GM18505 (cell line): ENCODE results near the gene DNAJC5.
"Not testable (repeated sequence)": the region's sequence is repeated elsewhere in the genome, so short reads cannot be mapped to it uniquely, and the experiment has no call there.

ENCODE experiments used
- ATAC-seq: cut with Tn5 transposase; IDR thresholded peaks from one replicate; pipeline ENCODE4 v1.9.1; 2021; ENCODE audit not compliant: unreplicated experiment
- POLR2A ChIP-seq: IDR thresholded peaks from 4 replicates; pipeline ENCODE4 v1.6.1; 2011; ENCODE audit warnings: borderline replicate concordance; ENCODE audit not compliant: insufficient read depth, insufficient read length; ENCODE audit errors: extremely low read depth

Gene DNAJC5

GRCh38 chr20:63857764-63858392 lies 37.0 kb upstream of the DNAJC5 start:
- no peak for ATAC-seq
- no peak for TF ChIP-seq POLR2A

GRCh38 chr20:63858393-63859165 lies 36.3 kb upstream of the DNAJC5 start:
- no peak for TF ChIP-seq POLR2A
- no peak for ATAC-seq

GRCh38 chr20:63859166-63859699 lies 35.7 kb upstream of the DNAJC5 start:
- ATAC-seq = no peak
- no peak for TF ChIP-seq POLR2A

GRCh38 chr20:63860325-63861051 lies 34.4 kb upstream of the DNAJC5 start:
- no peak for ATAC-seq
- TF ChIP-seq POLR2A = no peak

- no peak for ATAC-seq
- no peak for TF ChIP-seq POLR2A
Measured at GRCh38 chr20:63861365-63861934, 33.5 kb upstream of the DNAJC5 start, which contains the start of gene ABHD16B. Gene ABHD16B, plus strand, starts transcription at chr20:63861498. Its CDS starts 43 bp downstream, at chr20:63861541.

GRCh38 chr20:63861981-63862901 lies 32.7 kb upstream of the DNAJC5 start:
- no peak for ATAC-seq
- TF ChIP-seq POLR2A = no peak

GRCh38 chr20:63863021-63863797 lies 31.7 kb upstream of the DNAJC5 start:
- no peak for ATAC-seq
- no peak for TF ChIP-seq POLR2A

- TF ChIP-seq POLR2A = peak; percentile 77
- peak; percentile 68 for ATAC-seq
Measured at GRCh38 chr20:63863798-63864544, 31.0 kb upstream of the DNAJC5 start.

- no peak for ATAC-seq
- TF ChIP-seq POLR2A = no peak
Measured at GRCh38 chr20:63864545-63864977, 30.4 kb upstream of the DNAJC5 start.

GRCh38 chr20:63864978-63865640 lies 29.8 kb upstream of the DNAJC5 start, which contains the start of gene TPD52L2:
Gene TPD52L2, plus strand, starts transcription at chr20:63865270. Its CDS starts 96 bp downstream, at chr20:63865366.
- TF ChIP-seq POLR2A = peak; percentile 94
- peak; percentile 67 for ATAC-seq

DNA sequence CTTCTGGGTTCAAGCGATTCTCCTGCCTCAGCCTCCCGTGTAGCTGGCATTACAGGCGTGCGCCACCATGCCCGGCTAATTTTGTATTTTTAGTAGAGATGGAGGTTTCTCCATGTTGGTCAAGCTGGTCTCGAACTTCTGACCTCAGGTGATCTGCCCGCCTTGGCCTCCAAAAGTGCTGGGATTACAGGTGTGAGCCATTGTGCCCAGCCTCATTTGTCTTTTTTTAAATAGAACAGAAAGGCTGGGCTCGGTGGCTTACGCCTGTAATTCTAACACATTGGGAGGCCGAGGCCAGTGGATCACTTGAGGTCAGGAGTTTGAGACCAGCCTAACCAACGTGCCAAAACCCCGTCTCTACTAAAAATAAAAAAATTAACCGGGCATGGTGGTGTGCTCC lies 27.9 kb upstream of the DNAJC5 start:
- not testable (repeated sequence) for ATAC-seq
